Measurements from ENCODE around the gene RBMS1.

DNA sequence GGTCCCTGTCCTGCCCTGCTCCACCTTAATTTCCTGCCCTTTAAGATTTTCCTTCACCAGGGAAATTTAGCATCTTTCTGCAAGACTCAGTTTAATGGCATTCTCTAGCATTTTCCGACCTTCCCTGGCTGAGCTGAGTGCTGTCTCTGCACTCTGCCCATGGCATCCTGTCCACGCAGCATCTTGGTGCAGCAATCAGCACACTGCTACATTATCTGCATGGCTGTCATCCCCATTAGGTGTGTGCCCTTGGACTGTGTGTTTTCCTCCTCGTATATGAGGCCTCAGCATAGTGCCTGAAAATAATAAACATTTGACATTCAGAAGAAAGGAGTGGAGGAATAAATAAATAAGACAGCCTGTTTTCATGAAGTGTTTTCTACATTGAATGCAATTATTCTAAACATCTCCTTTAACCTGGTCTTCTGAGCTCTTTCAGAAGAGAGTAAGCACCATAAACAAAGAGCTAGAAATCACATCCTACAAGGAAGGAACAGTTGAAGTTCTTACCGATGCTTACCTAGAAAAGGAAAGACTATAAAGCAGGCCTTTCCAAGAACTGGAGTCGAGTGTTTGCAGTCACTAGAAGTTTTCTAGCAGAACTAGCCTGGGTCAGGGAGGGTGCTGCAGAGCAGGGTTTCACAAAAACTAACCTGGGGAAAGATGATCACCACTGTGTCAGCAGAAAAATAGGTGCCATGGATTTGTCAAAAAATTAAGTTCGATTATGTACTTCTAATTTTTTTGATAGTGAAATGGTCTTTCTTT is 162.2 kb downstream of the RBMS1 start:
- TF ChIP-seq CTCF (IDR thresholded peaks at IDR 0.05), result no peak
- no peak for TF ChIP-seq POLR2A (IDR thresholded peaks at IDR 0.05)

All from right lobe of liver (tissue), 4 donors.